Activated CD4-positive, CD25-positive, alpha-beta regulatory T cell treated with anti-CD3 and anti-CD28 coated beads, Interleukin-2, amount 50 U/mL, for 24 hours (primary cell): Measurements from ENCODE around the gene SLC44A2.

Experiments used
- ATAC-seq, 2 donors: fragments of 150-1000 bp; cut with Tn5 transposase; one replicate each; pipeline ENCODE4 v1.10.0; 2021; ENCODE audit warnings: mild to moderate bottlenecking in 1 of 2, moderate library complexity in 1 of 2

The SLC44A2 gene

DNA sequence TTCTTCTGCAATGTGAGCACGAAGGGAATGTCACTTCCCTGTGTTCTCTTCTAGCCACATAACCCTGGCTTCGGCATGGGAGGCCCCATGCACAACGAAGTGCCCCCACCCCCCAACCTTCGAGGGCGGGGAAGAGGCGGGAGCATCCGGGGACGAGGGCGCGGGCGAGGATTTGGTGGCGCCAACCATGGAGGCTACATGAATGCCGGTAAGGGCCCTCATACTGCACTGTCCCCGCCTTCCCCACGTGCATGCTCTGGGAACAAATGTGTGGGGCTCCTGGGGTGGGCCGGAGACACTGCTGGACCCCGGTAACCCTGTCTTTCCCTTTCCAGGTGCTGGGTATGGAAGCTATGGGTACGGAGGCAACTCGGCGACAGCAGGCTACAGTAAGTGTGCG lies 58.2 kb downstream of the SLC44A2 start:
- no peak for ATAC-seq

DNA sequence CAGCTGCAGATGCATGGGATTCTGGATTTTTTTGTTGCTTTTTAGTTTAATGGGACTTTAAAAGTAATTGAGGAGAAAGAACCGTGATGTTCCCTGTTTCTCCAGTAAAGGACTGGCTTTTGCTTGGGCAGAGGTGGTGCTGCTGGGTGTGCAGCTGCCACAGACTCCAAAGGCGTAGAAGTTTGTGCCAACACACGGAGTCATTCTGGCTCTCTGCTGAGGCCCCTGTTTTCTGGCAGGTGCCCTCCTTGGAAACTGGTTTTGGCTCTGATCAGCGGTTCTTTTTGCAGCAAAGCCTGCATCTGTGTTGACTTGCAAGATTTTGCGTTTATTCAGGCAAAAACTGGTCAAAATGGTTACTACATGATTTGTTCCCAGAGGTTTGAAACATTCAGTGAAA lies 59.9 kb downstream of the SLC44A2 start:
- ATAC-seq = no peak

DNA sequence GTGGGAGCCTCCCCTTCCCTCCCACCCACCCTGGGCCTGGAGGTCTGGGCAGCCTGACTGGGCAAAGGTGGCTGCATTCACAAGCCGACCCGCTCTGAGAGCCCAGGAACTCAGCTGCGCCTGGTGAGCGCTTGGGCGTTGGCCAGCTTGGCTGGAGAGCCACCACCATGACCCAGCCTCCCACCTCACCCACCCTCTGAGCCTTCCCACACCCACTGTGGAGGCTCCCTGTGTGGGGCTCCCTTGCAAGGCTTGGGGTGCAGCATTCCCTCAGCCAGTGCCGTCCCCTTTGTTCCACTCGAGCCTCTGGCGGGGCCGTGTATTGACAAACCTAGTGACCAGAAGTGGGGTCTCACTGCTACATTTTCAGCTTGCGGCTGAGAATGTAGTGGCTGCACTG lies 60.8 kb downstream of the SLC44A2 start:
- ATAC-seq = no peak

DNA sequence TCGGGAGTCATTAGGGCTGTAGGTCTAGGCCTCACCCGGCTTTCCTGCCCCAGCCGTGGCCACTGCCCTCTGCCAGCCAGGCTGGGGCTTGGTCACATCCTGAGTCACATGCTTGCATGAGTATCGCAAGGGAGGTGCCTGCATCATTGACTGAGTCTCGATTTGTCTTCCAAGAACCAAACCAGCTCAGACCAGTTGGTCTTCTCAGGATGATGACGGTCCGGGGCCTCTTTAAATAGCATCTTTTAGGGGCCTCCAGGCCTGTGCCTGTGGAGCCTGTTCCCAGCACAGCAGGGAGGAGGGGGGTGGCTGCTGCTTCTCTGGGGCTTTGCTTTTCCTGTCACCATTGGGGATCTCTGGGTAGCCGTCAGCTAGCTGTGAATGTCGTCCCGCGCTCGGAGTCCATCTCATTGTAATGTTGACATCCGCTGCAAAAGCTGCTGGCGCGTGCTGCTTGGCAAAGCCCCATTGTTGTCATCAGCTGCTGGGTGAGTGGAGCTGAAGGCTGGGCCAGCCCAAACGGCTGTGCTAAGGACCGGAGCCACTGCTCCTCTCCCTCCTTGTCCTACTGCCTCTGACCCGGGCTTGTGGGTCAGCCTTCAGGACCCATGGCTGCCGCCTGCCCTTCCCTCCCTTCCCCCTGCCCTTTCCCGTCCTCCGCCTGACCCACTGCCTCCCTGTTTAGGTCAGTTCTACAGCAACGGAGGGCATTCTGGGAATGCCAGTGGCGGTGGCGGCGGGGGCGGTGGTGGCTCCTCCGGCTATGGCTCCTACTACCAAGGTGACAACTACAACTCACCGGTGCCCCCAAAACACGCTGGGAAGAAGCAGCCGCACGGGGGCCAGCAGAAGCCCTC lies 61.5 kb downstream of the SLC44A2 start:
- ATAC-seq = no peak

DNA sequence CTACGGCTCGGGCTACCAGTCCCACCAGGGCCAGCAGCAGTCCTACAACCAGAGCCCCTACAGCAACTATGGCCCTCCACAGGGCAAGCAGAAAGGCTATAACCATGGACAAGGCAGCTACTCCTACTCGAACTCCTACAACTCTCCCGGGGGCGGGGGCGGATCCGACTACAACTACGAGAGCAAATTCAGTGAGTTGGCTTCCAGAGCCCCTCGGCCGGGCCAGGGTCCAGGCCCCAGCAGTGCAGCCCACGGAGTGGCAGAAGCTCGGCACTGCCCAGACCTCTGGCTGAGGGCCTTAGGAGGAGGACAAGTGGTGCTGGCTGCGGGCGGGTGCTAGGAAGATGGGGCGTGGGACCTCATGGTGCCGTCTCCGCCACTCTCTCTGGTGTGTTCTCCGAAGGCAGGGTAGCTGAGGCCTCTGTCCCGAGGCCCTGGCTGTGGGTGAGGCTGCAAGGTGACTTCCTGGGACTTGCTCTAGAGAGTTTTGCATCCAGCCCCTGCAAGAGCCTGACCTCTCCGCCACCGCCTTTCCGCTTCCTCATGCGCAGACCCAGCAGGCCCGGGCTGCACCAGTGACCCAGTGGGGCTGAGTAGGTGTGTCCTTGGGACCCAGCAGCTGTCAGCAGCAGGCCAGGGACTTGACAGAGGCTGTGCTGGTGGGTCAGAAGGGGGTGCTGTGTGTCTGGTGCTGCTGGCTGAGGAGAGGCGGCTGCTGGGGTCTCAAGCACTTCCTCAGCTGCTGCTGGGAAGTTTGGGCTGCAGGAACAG lies 62.4 kb downstream of the SLC44A2 start:
- no peak for ATAC-seq

DNA sequence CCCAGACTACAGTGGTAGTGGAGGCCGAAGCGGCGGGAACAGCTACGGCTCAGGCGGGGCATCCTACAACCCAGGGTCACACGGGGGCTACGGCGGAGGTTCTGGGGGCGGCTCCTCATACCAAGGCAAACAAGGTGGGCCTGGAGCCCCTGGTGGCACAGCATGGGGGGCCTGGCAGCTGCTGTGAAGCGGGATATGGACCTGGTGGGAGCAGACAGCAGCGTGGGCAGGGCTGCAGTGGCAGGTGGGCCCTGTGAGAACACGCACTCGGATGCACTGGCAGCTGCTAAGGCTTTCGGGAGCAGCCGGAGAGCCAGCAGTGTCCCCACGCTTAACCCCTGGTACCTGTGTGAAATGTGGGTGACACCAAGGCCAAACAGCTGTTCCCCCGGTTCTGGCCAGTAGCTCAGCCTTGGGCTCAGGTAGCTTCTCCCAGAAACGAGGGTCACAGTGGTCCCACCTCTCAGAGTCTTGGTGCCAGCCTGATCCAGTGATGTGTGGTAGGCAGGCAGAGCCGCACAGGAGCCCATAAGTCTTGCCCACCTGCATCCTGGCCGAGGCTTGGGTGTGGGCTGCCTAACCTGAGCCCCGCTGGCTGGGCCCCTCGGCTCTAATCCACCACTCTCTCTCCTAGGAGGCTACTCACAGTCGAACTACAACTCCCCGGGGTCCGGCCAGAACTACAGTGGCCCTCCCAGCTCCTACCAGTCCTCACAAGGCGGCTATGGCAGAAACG lies 63.4 kb downstream of the SLC44A2 start:
- ATAC-seq = no peak

DNA sequence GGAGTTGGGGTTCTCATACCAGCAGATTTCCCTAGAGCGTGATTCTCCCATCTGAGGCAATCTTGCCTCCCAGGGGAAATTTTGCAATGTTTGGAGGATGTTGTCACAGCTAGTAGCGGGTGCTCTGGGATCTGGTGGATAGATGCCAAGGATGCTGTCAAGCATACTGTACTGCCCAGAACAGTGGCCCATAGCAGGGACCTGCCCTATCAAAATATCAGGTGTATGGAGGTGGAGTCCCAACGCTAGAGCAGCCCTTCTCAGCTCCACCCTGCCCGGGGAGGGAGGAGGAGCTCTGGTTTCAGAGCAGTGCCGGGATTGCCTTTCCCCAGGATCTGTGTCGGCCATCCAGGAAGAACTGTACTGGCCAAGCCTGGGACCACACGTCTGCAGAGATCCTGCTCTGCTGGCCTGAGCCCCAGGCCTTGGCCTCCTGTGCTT lies 65.0 kb downstream of the SLC44A2 start:
- ATAC-seq = no peak

DNA sequence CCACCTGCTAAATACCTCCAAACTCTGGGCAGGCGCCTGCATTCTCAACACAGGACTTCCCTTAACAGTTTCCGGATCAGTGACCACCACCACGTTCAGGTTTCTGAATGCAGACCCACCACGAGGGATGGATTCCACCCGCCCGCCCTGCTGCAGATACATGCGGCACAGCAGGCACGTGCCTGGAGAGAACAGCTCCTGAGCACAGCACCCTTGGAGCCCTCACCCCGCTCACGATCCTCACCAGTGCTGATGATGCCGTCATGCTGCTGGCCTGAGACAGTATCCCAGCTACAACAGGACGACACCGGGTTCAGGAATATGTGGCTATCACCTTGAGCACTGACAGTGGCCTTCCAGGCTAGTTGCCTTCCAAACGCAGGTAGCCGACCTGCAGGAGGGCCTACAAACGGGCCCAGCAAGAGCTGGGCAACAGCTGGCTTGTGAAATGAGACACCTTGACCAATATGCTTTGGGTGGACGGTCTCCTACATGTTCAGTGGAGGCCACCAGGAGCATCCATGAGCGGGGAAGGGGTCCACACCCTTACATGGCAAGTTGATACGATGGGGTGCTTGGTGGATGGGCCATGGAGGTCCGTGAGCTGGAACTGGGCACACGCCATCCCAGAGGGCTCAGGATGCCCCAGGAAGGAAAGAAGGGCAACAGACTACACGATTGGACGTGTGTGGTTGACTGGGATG lies 66.0 kb downstream of the SLC44A2 start:
- ATAC-seq = no peak

DNA sequence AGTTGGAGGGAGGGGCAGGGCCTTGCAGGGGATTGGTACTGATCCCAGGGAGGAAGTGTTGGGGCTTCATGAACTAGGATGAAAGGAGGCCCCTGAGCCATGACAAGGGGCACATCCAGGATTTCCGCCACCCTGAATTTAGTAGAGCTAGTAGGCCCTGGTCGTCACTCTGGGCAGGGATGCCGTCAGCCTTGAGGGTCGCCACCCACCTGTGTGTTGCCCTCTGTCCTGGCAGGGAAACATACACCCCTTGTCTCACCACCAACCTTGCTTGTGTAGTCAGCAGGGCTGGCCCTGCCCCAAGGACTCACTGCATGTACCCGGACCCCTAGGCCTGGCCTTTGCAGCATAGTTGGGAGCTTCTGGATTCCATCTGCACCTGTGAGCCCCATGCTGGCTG lies 66.5 kb downstream of the SLC44A2 start:
- ATAC-seq = no peak

DNA sequence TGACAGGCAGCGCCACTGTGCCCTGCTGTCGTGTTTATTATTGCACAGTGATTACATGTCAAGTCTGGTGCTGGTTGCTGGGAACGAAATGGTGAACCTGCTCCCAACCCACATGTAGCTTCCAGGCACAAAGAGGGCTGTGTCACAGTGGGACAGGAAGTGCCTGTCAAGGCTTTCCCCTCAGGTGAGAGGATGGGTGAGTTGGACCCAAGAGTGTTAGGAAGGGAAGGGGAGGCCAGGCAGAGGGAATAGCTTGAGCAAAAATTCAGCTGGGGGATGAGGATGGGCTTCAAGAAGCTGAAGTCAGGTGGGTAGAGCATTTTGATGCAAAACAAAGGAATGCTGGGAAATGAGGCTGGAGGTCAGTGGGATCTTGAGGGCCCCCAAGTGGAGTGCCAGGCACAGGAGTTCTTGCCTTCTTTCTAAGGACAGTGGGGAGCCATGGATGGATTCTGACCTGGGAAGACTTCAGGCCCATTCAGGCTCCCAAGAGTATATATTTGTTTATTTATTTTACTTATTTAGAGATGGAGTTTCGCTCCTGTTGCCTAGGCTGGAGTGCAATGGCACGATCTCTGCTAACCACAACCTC lies 67.4 kb downstream of the SLC44A2 start:
- no peak for ATAC-seq
